ENCODE measurements around the gene TEX28. TPM values are rescaled to one million over a fixed set of nuclear protein-coding genes. Genes with fewer than 3 reads are reported as not detected.

The TEX28 gene
- total and polyA plus RNA-seq, 2 donors (not counting 1 experiment from before 2014, with no cell fraction given): not detected

GRCh38 chrX:154327038-154327820 lies 32.3 kb upstream of the TEX28 start:
- TF ChIP-seq CTCF (conservative IDR thresholded peaks at IDR 0.05 in 1 of 2, IDR thresholded peaks at IDR 0.05 in 1 of 2; ENCODE audit: low read depth in 1 of 2, low read length in 2 of 2): no peak
- no peak for TF ChIP-seq EZH2 (IDR thresholded peaks at IDR 0.05; ENCODE audit: low read length, missing control alignments)
- no peaks in the 10 kb centered on the region for H3K36me3 ChIP-seq (ENCODE audit: control insufficient read depth, insufficient read depth, low read length)
- H3K79me2 ChIP-seq (ENCODE audit: control insufficient read depth, insufficient read depth, low read length): no peaks in the 10 kb centered on the region
- H3K4me2 ChIP-seq (ENCODE audit: extremely low read depth, insufficient read depth, low read length): no peak overlapping the region
- H4K20me1 ChIP-seq (ENCODE audit: control insufficient read depth, extremely low read depth, insufficient read depth, low read length): no peaks in the 10 kb centered on the region
- peak in 1 of 2 donors; percentile 51 for DNase-seq (ENCODE audit: low read depth in 2 of 2)
- H3K27ac ChIP-seq (ENCODE audit: insufficient read depth, low read length): no peak overlapping the region
- H3K9me3 ChIP-seq (ENCODE audit: control insufficient read depth, insufficient read depth, low read depth, low read length): no peaks in the 10 kb centered on the region
- no peaks in the 10 kb centered on the region for H3K4me1 ChIP-seq (ENCODE audit: control insufficient read depth, extremely low read depth, insufficient read depth, low read length)
- H3K27me3 ChIP-seq (ENCODE audit: control insufficient read depth, insufficient read depth, low read length): peaks cover 7% of the 10 kb centered on the region
- no peak overlapping the region for H2AFZ ChIP-seq (ENCODE audit: low read length)
- H3K9ac ChIP-seq (ENCODE audit: insufficient read depth, low read length): no peak overlapping the region
- no peak overlapping the region for H3K4me3 ChIP-seq (replicated peaks in 1 of 4; ENCODE audit: control extremely low read depth in 1 of 4, insufficient read depth in 1 of 4, low read depth in 3 of 4, low read length in 4 of 4)

- peak; percentile 44 to 48 for DNase-seq (ENCODE audit: low read depth in 2 of 2)
- H3K27ac ChIP-seq (ENCODE audit: insufficient read depth, low read length): no peak overlapping the region
Observed at GRCh38 chrX:154325541-154325940, 30.6 kb upstream of the TEX28 start.

GRCh38 chrX:154323537-154323936 lies 28.6 kb upstream of the TEX28 start:
- no peak overlapping the region for H3K4me2 ChIP-seq (ENCODE audit: extremely low read depth, insufficient read depth, low read length)
- H3K27me3 ChIP-seq (ENCODE audit: control insufficient read depth, insufficient read depth, low read length): peaks cover 5% of the 10 kb centered on the region
- H3K9ac ChIP-seq (ENCODE audit: insufficient read depth, low read length): no peak overlapping the region
- H3K36me3 ChIP-seq (ENCODE audit: control insufficient read depth, insufficient read depth, low read length): no peaks in the 10 kb centered on the region
- H3K4me1 ChIP-seq (ENCODE audit: control insufficient read depth, extremely low read depth, insufficient read depth, low read length): no peaks in the 10 kb centered on the region
- H2AFZ ChIP-seq (ENCODE audit: low read length): no peak overlapping the region
- no peak overlapping the region for H3K4me3 ChIP-seq (replicated peaks in 1 of 4; ENCODE audit: control extremely low read depth in 1 of 4, insufficient read depth in 1 of 4, low read depth in 3 of 4, low read length in 4 of 4)
- H3K79me2 ChIP-seq (ENCODE audit: control insufficient read depth, insufficient read depth, low read length): no peaks in the 10 kb centered on the region
- H4K20me1 ChIP-seq (ENCODE audit: control insufficient read depth, extremely low read depth, insufficient read depth, low read length): no peaks in the 10 kb centered on the region
- TF ChIP-seq EZH2 (IDR thresholded peaks at IDR 0.05; ENCODE audit: low read length, missing control alignments): no peak
- TF ChIP-seq CTCF (conservative IDR thresholded peaks at IDR 0.05 in 1 of 2, IDR thresholded peaks at IDR 0.05 in 1 of 2; ENCODE audit: low read depth in 1 of 2, low read length in 2 of 2): no peak
- no peak for DNase-seq (ENCODE audit: low read depth in 2 of 2)
- no peak overlapping the region for H3K27ac ChIP-seq (ENCODE audit: insufficient read depth, low read length)
- H3K9me3 ChIP-seq (ENCODE audit: control insufficient read depth, insufficient read depth, low read depth, low read length): no peaks in the 10 kb centered on the region

More at GRCh38 chrX:154325541-154325940, 30.6 kb upstream of the TEX28 start:
- TF ChIP-seq EZH2 (IDR thresholded peaks at IDR 0.05; ENCODE audit: low read length, missing control alignments) (no peak), CTCF (conservative IDR thresholded peaks at IDR 0.05 in 1 of 2, IDR thresholded peaks at IDR 0.05 in 1 of 2; ENCODE audit: low read depth in 1 of 2, low read length in 2 of 2) (no peak)
- no peaks in the 10 kb centered on the region for H3K9me3 ChIP-seq (ENCODE audit: control insufficient read depth, insufficient read depth, low read depth, low read length)
- H3K4me2 ChIP-seq (ENCODE audit: extremely low read depth, insufficient read depth, low read length): no peak overlapping the region
- H3K4me1 ChIP-seq (ENCODE audit: control insufficient read depth, extremely low read depth, insufficient read depth, low read length): no peaks in the 10 kb centered on the region
- no peak overlapping the region for H2AFZ ChIP-seq (ENCODE audit: low read length)
- peaks cover 5% of the 10 kb centered on the region for H3K27me3 ChIP-seq (ENCODE audit: control insufficient read depth, insufficient read depth, low read length)
- H3K36me3 ChIP-seq (ENCODE audit: control insufficient read depth, insufficient read depth, low read length): no peaks in the 10 kb centered on the region
- no peaks in the 10 kb centered on the region for H3K79me2 ChIP-seq (ENCODE audit: control insufficient read depth, insufficient read depth, low read length)
- H3K9ac ChIP-seq (ENCODE audit: insufficient read depth, low read length): no peak overlapping the region
- H4K20me1 ChIP-seq (ENCODE audit: control insufficient read depth, extremely low read depth, insufficient read depth, low read length): no peaks in the 10 kb centered on the region
- no peak overlapping the region for H3K4me3 ChIP-seq (replicated peaks in 1 of 4; ENCODE audit: control extremely low read depth in 1 of 4, insufficient read depth in 1 of 4, low read depth in 3 of 4, low read length in 4 of 4)
